Measurements from ENCODE around the gene FBLN2. TPM values are rescaled to one million over a fixed set of nuclear protein-coding genes. Genes with fewer than 3 reads are reported as not detected.

The FBLN2 gene
- total and polyA plus RNA-seq, 4 donors: 4.3 to 43.4 (median 21.1) TPM

GRCh38 chr3:13580256-13581023 is 31.5 kb downstream of the FBLN2 start:
- ATAC-seq (ENCODE audit: insufficient read depth, low FRiP score) (no peak), DNase-seq (no peak)
- H3K9ac ChIP-seq (ENCODE audit: insufficient read depth in 1 of 2, low read length in 2 of 2): no peak overlapping the region
- peaks cover 0 to 17% (median 0%) of the 10 kb centered on the region in 5 donors for H3K4me1 ChIP-seq (ENCODE audit: control insufficient read depth in 5 of 5, insufficient read depth in 5 of 5, low read length in 5 of 5)
- no peak for TF ChIP-seq CTCF (IDR thresholded peaks at IDR 0.05; ENCODE audit: control extremely low read depth, extremely low read depth)
- H3K4me3 ChIP-seq: no peak overlapping the region
- H3K27ac ChIP-seq (ENCODE audit: low read depth in 1 of 2, low read length in 1 of 2): no peak overlapping the region
- H3K9me3 ChIP-seq (ENCODE audit: control insufficient read depth in 4 of 4, insufficient read depth in 3 of 4, low read length in 3 of 4): peaks cover 0 to 5% (median 0%) of the 10 kb centered on the region in 4 donors
- no peaks in the 10 kb centered on the region for H3K36me3 ChIP-seq (ENCODE audit: control insufficient read depth in 4 of 4, insufficient read depth in 4 of 4, low read length in 4 of 4)
- H3K27me3 ChIP-seq (ENCODE audit: control insufficient read depth in 3 of 3, insufficient read depth in 3 of 3, low read length in 2 of 3): no peaks in the 10 kb centered on the region
- 64 to 69% methylated on average over 20 of the region's 20 CpGs for WGBS, 2 donors

- Histone ChIP-seq H3K27me3 (ENCODE audit: control insufficient read depth in 3 of 3, insufficient read depth in 3 of 3, low read length in 2 of 3) (no peaks in the 10 kb centered on the region), H3K27ac (ENCODE audit: low read depth in 1 of 2, low read length in 1 of 2) (no peak overlapping the region), H3K9ac (ENCODE audit: insufficient read depth in 1 of 2, low read length in 2 of 2) (no peak overlapping the region), H3K4me3 (no peak overlapping the region), H3K9me3 (ENCODE audit: control insufficient read depth in 4 of 4, insufficient read depth in 3 of 4, low read length in 3 of 4) (peaks cover 0 to 5% (median 0%) of the 10 kb centered on the region in 4 donors), H3K4me1 (ENCODE audit: control insufficient read depth in 5 of 5, insufficient read depth in 5 of 5, low read length in 5 of 5) (peaks cover 0 to 9% (median 0%) of the 10 kb centered on the region in 5 donors), H3K36me3 (ENCODE audit: control insufficient read depth in 4 of 4, insufficient read depth in 4 of 4, low read length in 4 of 4) (no peaks in the 10 kb centered on the region)
- no peak for DNase-seq
- no peak for TF ChIP-seq CTCF (IDR thresholded peaks at IDR 0.05; ENCODE audit: control extremely low read depth, extremely low read depth)
- 69 to 77% methylated on average over 21 of the region's 21 CpGs for WGBS, 2 donors
- ATAC-seq (ENCODE audit: insufficient read depth, low FRiP score): no peak
Measured at GRCh38 chr3:13581485-13582365, 32.8 kb downstream of the FBLN2 start.

- H3K27me3 ChIP-seq (ENCODE audit: control insufficient read depth in 3 of 3, insufficient read depth in 3 of 3, low read length in 2 of 3): no peaks in the 10 kb centered on the region
- peaks cover 0 to 5% (median 0%) of the 10 kb centered on the region in 4 donors for H3K9me3 ChIP-seq (ENCODE audit: control insufficient read depth in 4 of 4, insufficient read depth in 3 of 4, low read length in 3 of 4)
- 79 to 81% methylated on average over 24 of the region's 24 CpGs for WGBS, 2 donors
- peaks cover 0 to 10% (median 0%) of the 10 kb centered on the region in 5 donors for H3K4me1 ChIP-seq (ENCODE audit: control insufficient read depth in 5 of 5, insufficient read depth in 5 of 5, low read length in 5 of 5)
- ATAC-seq (ENCODE audit: insufficient read depth, low FRiP score) (no peak), DNase-seq (peak; percentile 84 to 89 (median 89))
- TF ChIP-seq CTCF (IDR thresholded peaks at IDR 0.05; ENCODE audit: control extremely low read depth, extremely low read depth): no peak
- no peak overlapping the region for H3K9ac ChIP-seq (ENCODE audit: insufficient read depth in 1 of 2, low read length in 2 of 2)
- H3K27ac ChIP-seq (ENCODE audit: low read depth in 1 of 2, low read length in 1 of 2): no peak overlapping the region
- no peak overlapping the region for H3K4me3 ChIP-seq
- H3K36me3 ChIP-seq (ENCODE audit: control insufficient read depth in 4 of 4, insufficient read depth in 4 of 4, low read length in 4 of 4): no peaks in the 10 kb centered on the region
Measured at GRCh38 chr3:13582366-13583250, 33.7 kb downstream of the FBLN2 start.

All from lung (tissue), 12 donors.